Fibroblast of lung (primary cell): ENCODE measurements around the gene TMEM215.

ENCODE experiments used
- EZH2 ChIP-seq: IDR thresholded peaks from 2 replicates; pipeline ENCODE4 v1.5.1; 2012; ENCODE audit warnings: low read length, control low read depth, mild to moderate bottlenecking; ENCODE audit errors: missing control alignments
- TF ChIP-seq, protein P1 (sequence below), 2 donors: IDR thresholded peaks in 1 of 2; conservative IDR thresholded peaks in 1 of 2; 1 replicate in 1 of 2; 2 replicates in 1 of 2; pipeline ENCODE4 v1.5.1; 2011 to 2012; ENCODE audit warnings: low read length in 2 of 2, control low read depth in 1 of 2, inconsistent platforms in 1 of 2, low read depth in 1 of 2, mild to moderate bottlenecking in 1 of 2

GRCh38 chr9:32776201-32776600 is 7.1 kb upstream of the TMEM215 start:
- TF ChIP-seq, protein P1, sequence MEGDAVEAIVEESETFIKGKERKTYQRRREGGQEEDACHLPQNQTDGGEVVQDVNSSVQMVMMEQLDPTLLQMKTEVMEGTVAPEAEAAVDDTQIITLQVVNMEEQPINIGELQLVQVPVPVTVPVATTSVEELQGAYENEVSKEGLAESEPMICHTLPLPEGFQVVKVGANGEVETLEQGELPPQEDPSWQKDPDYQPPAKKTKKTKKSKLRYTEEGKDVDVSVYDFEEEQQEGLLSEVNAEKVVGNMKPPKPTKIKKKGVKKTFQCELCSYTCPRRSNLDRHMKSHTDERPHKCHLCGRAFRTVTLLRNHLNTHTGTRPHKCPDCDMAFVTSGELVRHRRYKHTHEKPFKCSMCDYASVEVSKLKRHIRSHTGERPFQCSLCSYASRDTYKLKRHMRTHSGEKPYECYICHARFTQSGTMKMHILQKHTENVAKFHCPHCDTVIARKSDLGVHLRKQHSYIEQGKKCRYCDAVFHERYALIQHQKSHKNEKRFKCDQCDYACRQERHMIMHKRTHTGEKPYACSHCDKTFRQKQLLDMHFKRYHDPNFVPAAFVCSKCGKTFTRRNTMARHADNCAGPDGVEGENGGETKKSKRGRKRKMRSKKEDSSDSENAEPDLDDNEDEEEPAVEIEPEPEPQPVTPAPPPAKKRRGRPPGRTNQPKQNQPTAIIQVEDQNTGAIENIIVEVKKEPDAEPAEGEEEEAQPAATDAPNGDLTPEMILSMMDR (conservative IDR thresholded peaks at IDR 0.05 in 1 of 2, IDR thresholded peaks at IDR 0.05 in 1 of 2; ENCODE audit: low read depth in 1 of 2, low read length in 2 of 2): no peak
- no peak for TF ChIP-seq EZH2
